ENCODE measurements around the gene TPK1. TPM values are rescaled to one million over a fixed set of nuclear protein-coding genes. Genes with fewer than 3 reads are reported as not detected.

TPK1 gene
- total RNA-seq, 1 experiment from 2014 or later = 3.3 TPM

- POLR2A ChIA-PET = no interaction called here
These were observed 110.8 kb downstream of the TPK1 start for GRCh38 chr7:144725070-144725469.

GRCh38 chr7:144723301-144723700 is 112.6 kb downstream of the TPK1 start:
- BruUV-seq (replicated peaks) = no TSS peak
- ChIA-PET POLR2A (no interaction called here), CTCF (no interaction called here)
- no peak for ATAC-seq
- Histone ChIP-seq H3K36me3 (ENCODE audit: control insufficient read depth, insufficient read depth, low read length) (no peaks in the 10 kb centered on the region), H3K4me1 (ENCODE audit: control insufficient read depth, insufficient read depth, low read length) (no peaks in the 10 kb centered on the region), H3K27ac (ENCODE audit: low read length) (no peak overlapping the region), H3K27me3 (ENCODE audit: control insufficient read depth, insufficient read depth, low read length) (no peaks in the 10 kb centered on the region), H3K9me3 (ENCODE audit: control insufficient read depth, insufficient read depth, low read depth, low read length) (no peaks in the 10 kb centered on the region), H3K4me3 (ENCODE audit: low read depth in 2 of 2, low read length in 2 of 2) (no peak overlapping the region)
- DNase-seq (ENCODE audit: low read depth, low spot score) = no peak
- intact Hi-C loops (cut with micrococcal nuclease; ENCODE audit: unreplicated experiment) (no loop called here), in situ Hi-C loops (cut with HindIII; ENCODE audit: low pct_unique_long_range_greater_than_20kb, low sequenced_read_pairs) (no loop called here)
- no peak for TF ChIP-seq REST (IDR thresholded peaks at IDR 0.05; ENCODE audit: insufficient read depth in 1 of 2, low read depth in 2 of 2, low read length in 1 of 2)
- no peak for TF ChIP-seq TCF7L2 (IDR thresholded peaks at IDR 0.05; ENCODE audit: low read depth, low read length)
- no peak for TF ChIP-seq SIN3A (IDR thresholded peaks at IDR 0.05; ENCODE audit: borderline replicate concordance, insufficient read depth, low read depth, low read length)
- no peak for TF ChIP-seq POLR2AphosphoS5 (IDR thresholded peaks at IDR 0.05; ENCODE audit: low read depth, low read length)
- no peak for TF ChIP-seq CTCF (IDR thresholded peaks at IDR 0.05)

More at GRCh38 chr7:144725070-144725469, 110.8 kb downstream of the TPK1 start:
- in situ Hi-C loops (cut with HindIII; ENCODE audit: low pct_unique_long_range_greater_than_20kb, low sequenced_read_pairs) (no loop called here), intact Hi-C loops (cut with micrococcal nuclease; ENCODE audit: unreplicated experiment) (no loop called here)
- BruUV-seq (replicated peaks) = no TSS peak
- ATAC-seq (no peak), DNase-seq (ENCODE audit: low read depth, low spot score) (no peak)
- Histone ChIP-seq H3K27me3 (ENCODE audit: control insufficient read depth, insufficient read depth, low read length) (no peaks in the 10 kb centered on the region), H3K27ac (ENCODE audit: low read length) (no peak overlapping the region), H3K4me1 (ENCODE audit: control insufficient read depth, insufficient read depth, low read length) (no peaks in the 10 kb centered on the region), H3K4me3 (ENCODE audit: low read depth in 2 of 2, low read length in 2 of 2) (no peak overlapping the region), H3K9me3 (ENCODE audit: control insufficient read depth, insufficient read depth, low read depth, low read length) (no peaks in the 10 kb centered on the region), H3K36me3 (ENCODE audit: control insufficient read depth, insufficient read depth, low read length) (no peaks in the 10 kb centered on the region)
- TF ChIP-seq TCF7L2 (IDR thresholded peaks at IDR 0.05; ENCODE audit: low read depth, low read length) = no peak
- TF ChIP-seq SIN3A (IDR thresholded peaks at IDR 0.05; ENCODE audit: borderline replicate concordance, insufficient read depth, low read depth, low read length) = no peak
- TF ChIP-seq CTCF (IDR thresholded peaks at IDR 0.05) = no peak
- TF ChIP-seq POLR2AphosphoS5 (IDR thresholded peaks at IDR 0.05; ENCODE audit: low read depth, low read length) = no peak
- TF ChIP-seq REST (IDR thresholded peaks at IDR 0.05; ENCODE audit: insufficient read depth in 1 of 2, low read depth in 2 of 2, low read length in 1 of 2) = no peak
- CTCF ChIA-PET = no interaction called here

Data from Panc1 (cell line).